Peyer's patch (tissue), 4 donors: ENCODE data around the gene FAM120C. TPM values are rescaled to one million over a fixed set of nuclear protein-coding genes. Genes with fewer than 3 reads are reported as not detected.
A peak's percentile ranks its signal among the peaks of the same experiment; 100 is the strongest.

Experiments
- DNase-seq, 3 donors: peaks; one replicate each; pipeline ENCODE4 v3.0.0-alpha.2; 2017 to 2019
- H3K27ac ChIP-seq, 4 donors: fragments of 200-600 bp; sonication (generic); one replicate each; pipeline ENCODE4 v1.5.1; 2016 to 2019
- H3K27me3 ChIP-seq, 2 donors: fragments of 200-600 bp; sonication (generic); one replicate each; pipeline ENCODE4 v1.5.1; 2019
- H3K36me3 ChIP-seq, 3 donors: fragments of 200-600 bp; sonication (generic); one replicate each; pipeline ENCODE4 v1.5.1; 2016 to 2019
- H3K4me1 ChIP-seq, 4 donors: fragments of 200-600 bp; sonication (generic); one replicate each; pipeline ENCODE4 v1.5.1; 2016 to 2019
- H3K4me3 ChIP-seq, 4 donors: fragments of 200-600 bp; sonication (generic); 1 replicate in 3 of 4; 2 replicates in 1 of 4; pipeline ENCODE4 v1.5.1; 2016 to 2019; ENCODE audit warnings: mild to moderate bottlenecking in 1 of 4
- H3K9me3 ChIP-seq, 4 donors: fragments of 200-600 bp; sonication (generic); one replicate each; pipeline ENCODE4 v1.5.1; 2016 to 2019; ENCODE audit warnings: mild to moderate bottlenecking in 1 of 4
- CTCF ChIP-seq, 6 experiments: fragments of 450-650 bp in 4 of 6; fragments of 200-600 bp in 2 of 6; sonication (generic) in 1 of 6; IDR thresholded peaks; one replicate each; pipeline ENCODE4 v1.5.1; 2017 to 2019; ENCODE audit warnings: antibody characterized with exemption in 6 of 6, mild to moderate bottlenecking in 3 of 6, moderate library complexity in 1 of 6
- POLR2A ChIP-seq, 2 donors: fragments of 450-650 bp; IDR thresholded peaks; one replicate each; pipeline ENCODE4 v1.5.1; 2017; ENCODE audit warnings: antibody characterized with exemption in 2 of 2, mild to moderate bottlenecking in 2 of 2, moderate library complexity in 2 of 2
- total RNA-seq, 4 donors: library from RNA; depleted of rRNA; stranded (reverse); fragments of >200 nt; gene quantifications; one replicate each; pipeline ENCODE4 v1.1.0, GENCODE V29; 2016

FAM120C gene
- total RNA-seq, 4 donors from 2014 or later: 5.0 to 12.4 (median 5.2) TPM

GRCh38 chrX:54181202-54181953 is 1.7 kb downstream of the FAM120C start:
- Histone ChIP-seq H3K4me3 (peak overlapping the region in 2 of 4 donors; percentile 75 to 87), H3K27me3 (no peaks in the 10 kb centered on the region), H3K27ac (peak overlapping the region in 1 of 4 donors; percentile 86), H3K4me1 (peaks cover 0 to 9% (median 2%) of the 10 kb centered on the region in 4 donors), H3K36me3 (no peaks in the 10 kb centered on the region), H3K9me3 (no peaks in the 10 kb centered on the region)
- DNase-seq: no peak
- TF ChIP-seq POLR2A (IDR thresholded peaks at IDR 0.05) (no peak), CTCF (IDR thresholded peaks at IDR 0.05) (no peak)

GRCh38 chrX:54180403-54180802 is 2.7 kb downstream of the FAM120C start:
- no peak overlapping the region for H3K27ac ChIP-seq
- no peaks in the 10 kb centered on the region for H3K36me3 ChIP-seq
- no peak for DNase-seq
- no peaks in the 10 kb centered on the region for H3K27me3 ChIP-seq
- no peak for TF ChIP-seq CTCF (IDR thresholded peaks at IDR 0.05)
- TF ChIP-seq POLR2A (IDR thresholded peaks at IDR 0.05): no peak
- no peak overlapping the region for H3K4me3 ChIP-seq
- peaks cover 0 to 9% (median 2%) of the 10 kb centered on the region in 4 donors for H3K4me1 ChIP-seq
- H3K9me3 ChIP-seq: no peaks in the 10 kb centered on the region

DNA sequence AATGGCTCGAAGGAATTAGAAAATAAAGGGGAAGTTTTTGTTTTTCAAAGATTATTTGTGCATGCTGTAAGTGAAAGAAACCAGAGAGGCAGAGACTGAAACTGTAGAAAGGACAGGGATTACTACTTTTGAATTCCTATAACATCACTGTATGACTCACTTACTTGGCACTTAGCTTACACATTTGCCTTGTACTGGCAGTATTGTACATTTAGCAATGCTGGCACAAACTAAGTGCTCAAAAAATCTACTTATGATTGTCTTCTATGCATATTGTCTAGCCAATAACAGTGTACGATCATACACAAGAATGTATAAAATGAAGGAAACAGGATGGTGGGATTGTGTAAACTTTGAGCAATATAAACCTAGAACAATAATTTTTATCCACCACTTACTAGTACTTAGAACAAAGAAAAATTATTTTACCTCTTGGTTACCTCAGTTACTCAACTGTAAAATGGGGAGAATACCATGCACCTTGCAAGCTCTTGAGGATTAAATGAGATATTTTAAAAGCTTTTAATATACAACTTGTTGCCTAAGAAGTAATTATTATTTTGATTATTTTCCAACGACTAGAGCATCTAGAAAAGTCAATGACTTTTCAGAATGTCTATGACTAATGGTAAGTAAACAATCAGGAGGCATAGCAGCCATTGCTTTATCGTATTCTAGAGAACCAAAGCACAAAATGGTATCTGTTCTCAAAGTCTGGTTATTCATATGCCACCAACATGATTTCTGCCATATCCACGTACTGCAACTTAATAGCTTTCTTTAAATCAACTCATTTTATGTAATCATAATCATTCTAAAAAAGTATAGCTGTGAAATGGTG is 4.7 kb downstream of the FAM120C start:
- H3K4me3 ChIP-seq: no peak overlapping the region
- H3K4me1 ChIP-seq: peaks cover 0 to 9% (median 2%) of the 10 kb centered on the region in 4 donors
- no peak for DNase-seq
- TF ChIP-seq POLR2A (IDR thresholded peaks at IDR 0.05) (no peak), CTCF (IDR thresholded peaks at IDR 0.05) (no peak)
- H3K36me3 ChIP-seq: no peaks in the 10 kb centered on the region
- H3K27me3 ChIP-seq: no peaks in the 10 kb centered on the region
- no peaks in the 10 kb centered on the region for H3K9me3 ChIP-seq
- no peak overlapping the region for H3K27ac ChIP-seq

DNA sequence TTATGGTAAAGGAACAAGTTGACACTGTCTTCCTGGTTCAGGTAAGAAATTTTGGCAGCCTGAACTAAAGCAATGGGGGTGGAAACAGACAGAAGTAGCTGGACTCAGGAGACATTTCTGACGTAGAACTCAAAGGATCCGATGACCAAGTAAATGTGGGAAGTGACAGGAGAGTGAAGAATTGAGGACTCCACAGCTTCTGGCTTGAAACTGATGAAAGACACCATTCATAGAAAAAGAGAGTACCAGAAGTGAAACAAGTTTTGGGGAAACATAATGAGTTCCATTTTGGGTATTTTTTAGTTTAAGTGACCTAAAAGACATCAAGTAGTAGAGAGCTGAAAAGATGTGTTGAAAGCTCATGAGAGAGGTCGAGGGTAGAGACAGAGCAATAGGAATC is 5.7 kb downstream of the FAM120C start:
- H3K27me3 ChIP-seq: no peaks in the 10 kb centered on the region
- no peak overlapping the region for H3K4me3 ChIP-seq
- H3K27ac ChIP-seq: no peak overlapping the region
- no peak for DNase-seq
- no peaks in the 10 kb centered on the region for H3K36me3 ChIP-seq
- H3K9me3 ChIP-seq: no peaks in the 10 kb centered on the region
- peaks cover 0 to 9% (median 2%) of the 10 kb centered on the region in 4 donors for H3K4me1 ChIP-seq
- TF ChIP-seq POLR2A (IDR thresholded peaks at IDR 0.05) (no peak), CTCF (IDR thresholded peaks at IDR 0.05) (no peak)

- Histone ChIP-seq H3K4me3 (no peak overlapping the region), H3K27ac (no peak overlapping the region), H3K36me3 (no peaks in the 10 kb centered on the region), H3K27me3 (no peaks in the 10 kb centered on the region), H3K4me1 (no peaks in the 10 kb centered on the region), H3K9me3 (no peaks in the 10 kb centered on the region)
- TF ChIP-seq POLR2A (IDR thresholded peaks at IDR 0.05) (no peak), CTCF (IDR thresholded peaks at IDR 0.05) (no peak)
- DNase-seq: no peak
Observed at GRCh38 chrX:54173791-54174190, 9.3 kb downstream of the FAM120C start.
